Pancreas (tissue), 10 donors: ENCODE results near the gene ADAMTS15. TPM values are rescaled to one million over a fixed set of nuclear protein-coding genes. Genes with fewer than 3 reads are reported as not detected.

Experiments used
- ATAC-seq, 4 donors: fragments of 200-7000 bp; cut with Tn5 transposase; one replicate each; pipeline versions ENCODE4 v1.8.0 to v1.9.1; 2020; ENCODE audit warnings: mild to moderate bottlenecking in 4 of 4, moderate library complexity in 4 of 4
- DNase-seq, 6 donors: peaks; one replicate each; pipeline ENCODE4 v3.0.0-alpha.2; 2020
- FAIRE-seq: peaks from 2 replicates; lab custom pipeline; 2012; peaks lifted over from hg19 to GRCh38; lab: Jason Lieb, UNC
- H3K27ac ChIP-seq, 4 donors: fragments of 200-600 bp; sonication (generic); 1 replicate in 3 of 4; 2 replicates in 1 of 4; pipeline versions ENCODE4 v1.5.0 to v1.8.0; 2020
- H3K27me3 ChIP-seq, 4 donors: fragments of 200-600 bp; one replicate each; pipeline ENCODE4 v1.8.0; 2021
- H3K36me3 ChIP-seq, 3 donors: fragments of 200-600 bp; sonication (generic) in 1 of 3; one replicate each; pipeline versions ENCODE4 v1.5.0 to v1.8.0; 2020 to 2021
- H3K4me1 ChIP-seq, 3 donors: fragments of 200-600 bp; one replicate each; pipeline ENCODE4 v1.8.0; 2021
- H3K4me3 ChIP-seq, 4 donors: fragments of 200-600 bp; sonication (generic) in 2 of 4; one replicate each; pipeline versions ENCODE4 v1.5.0 to v1.8.0; 2020 to 2021
- H3K9me3 ChIP-seq, 4 donors: fragments of 200-600 bp; one replicate each; pipeline ENCODE4 v1.8.0; 2021
- WGBS, 2 donors: extraction: QIAGEN DNeasy Blood & Tissue Kit; methylation state at CpG; one replicate each; pipeline ENCODE4 v1.1.7; 2013; 5-methylcytosine and 5-hydroxymethylcytosine counted together
- intact Hi-C, 3 donors: fragments of 100-400 bp; cut with DNase I; formaldehyde crosslinking; loops; one replicate each; pipeline versions ENCODE4 v1.11.1 to v1.14.2; 2022
- polyA plus RNA-seq, 2 donors: library from polyadenylated mRNA; stranded (reverse); fragments of 200-250 nt; gene quantifications; one replicate each; pipeline ENCODE4 v1.2.3, GENCODE V29; 2013
- total RNA-seq, 6 donors: library from RNA; stranded (reverse); fragmentation: NEBNext Ultra II Directional in 4 of 6; extraction: Animal tissue kit (Norgen Biotek cat#: 25700) in 4 of 6; gene quantifications; one replicate each; pipeline versions ENCODE4 v1.2.1 to v1.2.4, GENCODE V29; 2021 to 2023
- TF ChIP-seq, protein P1 (sequence below), 4 donors: fragments of 200-600 bp; sonication (generic) in 3 of 4; IDR thresholded peaks; one replicate each; pipeline versions ENCODE4 v1.5.0 to v1.8.0; 2021; ENCODE audit warnings: antibody characterized with exemption in 4 of 4
- donor health status: healthy with polysubstance abuse.
- donor health status: DM: no; HTN: no; CAD: no; lungs with moderate emphysema.
- donor health status: DM: no; HTN: no; CAD: no.
- donor health status: control.
- donor health status: control.
- donor health status: Bipolar disorder and iron deficiency.
- donor health status: DM: yes; HTN: yes; CAD: no.
- donor health status: DM: no; HTN: no; CAD: no.
- donor health status: DM: no; HTN: no; CAD: no.
- donor health status: DM: yes; HTN: yes; CAD: no.

Gene ADAMTS15
- total and polyA plus RNA-seq, 8 donors = 0.14 to 1.2 (median 0.78) TPM

DNA sequence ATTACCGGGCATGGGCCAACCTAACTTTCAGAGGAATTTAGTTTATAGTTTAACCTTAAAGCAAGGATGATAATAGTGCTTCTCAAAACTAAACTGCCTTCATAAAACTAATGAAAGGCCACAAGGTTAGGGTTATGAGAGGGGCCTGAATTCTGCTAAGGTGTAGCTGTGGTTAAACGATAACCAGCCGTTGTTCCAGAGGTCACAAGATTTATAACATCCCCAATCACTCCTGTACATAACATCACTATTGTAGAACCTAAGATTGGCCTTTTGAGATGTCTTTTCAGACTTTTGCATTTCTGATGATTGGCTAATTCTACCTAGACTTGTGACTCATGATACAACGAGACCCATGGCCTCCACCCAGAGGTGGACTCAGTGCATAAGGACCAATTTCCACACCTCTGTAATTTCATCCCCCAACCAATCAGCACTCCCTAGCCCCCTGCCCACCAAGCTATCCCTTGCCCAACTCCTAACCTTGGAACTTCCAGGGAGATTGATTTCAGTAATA is 69.8 kb downstream of the ADAMTS15 start:
- DNase-seq (no peak), FAIRE-seq (no peak), ATAC-seq (no peak)
- H3K36me3 ChIP-seq = no peaks in the 10 kb centered on the region
- WGBS, 2 donors = 83 to 92% methylated on average over 4 of the region's 4 CpGs
- TF ChIP-seq, protein P1, sequence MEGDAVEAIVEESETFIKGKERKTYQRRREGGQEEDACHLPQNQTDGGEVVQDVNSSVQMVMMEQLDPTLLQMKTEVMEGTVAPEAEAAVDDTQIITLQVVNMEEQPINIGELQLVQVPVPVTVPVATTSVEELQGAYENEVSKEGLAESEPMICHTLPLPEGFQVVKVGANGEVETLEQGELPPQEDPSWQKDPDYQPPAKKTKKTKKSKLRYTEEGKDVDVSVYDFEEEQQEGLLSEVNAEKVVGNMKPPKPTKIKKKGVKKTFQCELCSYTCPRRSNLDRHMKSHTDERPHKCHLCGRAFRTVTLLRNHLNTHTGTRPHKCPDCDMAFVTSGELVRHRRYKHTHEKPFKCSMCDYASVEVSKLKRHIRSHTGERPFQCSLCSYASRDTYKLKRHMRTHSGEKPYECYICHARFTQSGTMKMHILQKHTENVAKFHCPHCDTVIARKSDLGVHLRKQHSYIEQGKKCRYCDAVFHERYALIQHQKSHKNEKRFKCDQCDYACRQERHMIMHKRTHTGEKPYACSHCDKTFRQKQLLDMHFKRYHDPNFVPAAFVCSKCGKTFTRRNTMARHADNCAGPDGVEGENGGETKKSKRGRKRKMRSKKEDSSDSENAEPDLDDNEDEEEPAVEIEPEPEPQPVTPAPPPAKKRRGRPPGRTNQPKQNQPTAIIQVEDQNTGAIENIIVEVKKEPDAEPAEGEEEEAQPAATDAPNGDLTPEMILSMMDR (IDR thresholded peaks at IDR 0.05) = no peak
- H3K9me3 ChIP-seq = no peaks in the 10 kb centered on the region
- peaks cover 5 to 14% (median 5%) of the 10 kb centered on the region in 3 donors for H3K4me1 ChIP-seq
- H3K4me3 ChIP-seq = no peak overlapping the region
- no peak overlapping the region for H3K27ac ChIP-seq
- intact Hi-C loops = no loop called here
- no peaks in the 10 kb centered on the region for H3K27me3 ChIP-seq

DNA sequence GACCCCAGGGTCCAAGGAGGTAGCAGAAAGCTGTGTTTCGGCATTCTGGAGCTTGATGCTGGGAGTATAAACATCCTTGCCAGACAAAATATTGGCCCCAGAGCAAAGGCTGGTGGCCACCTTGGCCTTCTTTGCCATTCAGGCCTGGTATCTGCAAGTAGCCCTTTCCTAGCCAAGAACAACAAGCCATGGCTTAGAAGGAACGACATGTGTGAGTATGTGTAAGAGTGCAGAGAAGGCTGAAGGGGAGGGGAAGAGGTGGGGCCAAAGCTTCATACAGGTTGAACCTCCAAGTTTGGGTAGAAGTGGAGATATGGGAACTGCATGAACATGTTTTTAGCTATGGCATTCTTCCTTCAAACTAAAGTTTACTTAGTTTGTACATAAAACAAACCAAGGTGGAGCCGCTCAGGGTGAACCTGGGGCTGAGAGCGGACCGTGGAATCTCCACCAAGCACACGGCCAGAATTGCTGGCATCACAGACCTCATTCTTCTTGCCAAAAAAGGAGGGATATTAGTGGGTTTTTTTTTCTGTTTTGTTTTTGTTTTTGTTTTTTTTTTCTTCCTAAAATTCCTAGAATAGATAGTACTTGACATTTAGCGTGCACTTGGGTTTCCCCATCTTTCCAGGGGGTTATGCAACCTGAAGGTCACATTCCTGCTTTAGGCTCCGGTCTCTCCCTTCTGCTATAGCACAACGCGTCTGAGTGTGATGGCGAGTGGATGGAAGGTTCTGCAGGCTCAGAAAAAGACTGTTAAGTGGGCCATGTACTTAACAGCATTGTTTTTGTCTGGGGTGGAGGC is 70.9 kb downstream of the ADAMTS15 start:
- TF ChIP-seq, protein P1 (IDR thresholded peaks at IDR 0.05) = no peak
- Histone ChIP-seq H3K4me1 (peaks cover 5 to 14% (median 5%) of the 10 kb centered on the region in 3 donors), H3K36me3 (no peaks in the 10 kb centered on the region), H3K9me3 (no peaks in the 10 kb centered on the region), H3K27me3 (no peaks in the 10 kb centered on the region), H3K27ac (peak overlapping the region in 1 of 4 donors; percentile 17), H3K4me3 (no peak overlapping the region)
- ATAC-seq = peak; percentile 22 to 85 (median 50)
- peak in 2 of 6 donors; percentile 36 to 46 for DNase-seq
- intact Hi-C loops = no loop called here
- FAIRE-seq = no peak
- WGBS, 2 donors = 66 to 81% methylated on average over 11 of the region's 11 CpGs

DNA sequence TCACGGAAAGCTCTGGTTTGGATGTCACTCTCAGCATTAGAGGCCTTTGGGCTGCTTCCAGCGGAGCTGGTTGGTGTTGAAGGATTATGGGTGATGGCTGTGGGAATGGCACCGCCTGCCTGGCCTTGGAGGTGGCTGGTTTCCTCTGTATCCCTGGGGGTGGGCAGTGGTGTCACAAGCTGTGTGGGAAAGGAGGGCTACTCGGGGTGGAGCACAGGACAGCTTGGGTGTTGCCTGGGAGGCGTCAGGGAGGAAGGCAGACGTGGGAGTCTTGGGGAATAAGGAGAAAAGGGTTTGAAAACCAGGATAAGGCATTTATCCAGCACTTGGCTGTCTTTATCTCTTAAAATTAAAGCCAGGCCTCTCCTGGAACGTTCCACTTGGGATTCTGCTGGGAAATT is 71.8 kb downstream of the ADAMTS15 start:
- Histone ChIP-seq H3K4me1 (peaks cover 5 to 14% (median 5%) of the 10 kb centered on the region in 3 donors), H3K4me3 (no peak overlapping the region), H3K27ac (peak overlapping the region in 3 of 4 donors; percentile 9 to 18 (median 17)), H3K36me3 (no peaks in the 10 kb centered on the region), H3K27me3 (no peaks in the 10 kb centered on the region), H3K9me3 (no peaks in the 10 kb centered on the region)
- FAIRE-seq (no peak), ATAC-seq (peak; percentile 42 to 80 (median 66)), DNase-seq (peak in 5 of 6 donors; percentile 33 to 81 (median 65))
- intact Hi-C loops = no loop called here
- TF ChIP-seq, protein P1 (IDR thresholded peaks at IDR 0.05) = no peak
- 40 to 59% methylated on average over 7 of the region's 7 CpGs for WGBS, 2 donors

DNA sequence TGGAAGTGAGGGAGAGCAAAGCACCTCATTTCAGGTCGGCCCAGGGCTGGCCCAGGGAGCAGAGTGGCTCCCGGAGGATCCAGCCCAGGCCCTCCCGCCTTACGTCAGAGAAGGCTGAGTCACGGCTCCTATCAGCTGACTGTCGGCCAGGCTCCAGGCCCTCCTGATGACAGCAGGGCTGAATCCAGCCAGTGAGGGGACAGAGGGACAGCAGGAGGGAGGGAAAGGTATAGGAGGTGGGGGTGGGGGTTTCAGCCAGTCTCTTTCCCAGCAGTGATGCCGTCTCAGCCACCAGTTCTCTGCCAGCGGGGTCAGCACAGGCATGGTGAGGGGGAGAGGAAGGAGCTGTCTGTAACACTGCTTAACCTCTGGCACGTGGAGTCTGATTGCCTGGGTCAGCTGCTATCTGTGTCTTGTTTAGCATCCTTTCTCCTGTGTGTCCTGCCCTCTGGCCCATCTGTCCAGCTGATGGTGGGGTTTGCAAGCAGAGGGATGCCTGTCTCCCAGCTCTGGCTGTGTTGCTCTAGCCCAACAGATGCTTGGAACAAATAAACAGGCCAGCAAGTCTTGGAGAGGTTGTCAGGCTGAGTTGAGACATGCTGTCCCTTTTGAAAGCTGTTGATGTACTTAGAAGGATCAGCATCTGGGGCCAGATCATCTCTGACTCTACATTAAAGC is 74.0 kb downstream of the ADAMTS15 start:
- ATAC-seq = peak; percentile 83 to 96 (median 89)
- peaks cover 5 to 14% (median 5%) of the 10 kb centered on the region in 3 donors for H3K4me1 ChIP-seq
- H3K4me3 ChIP-seq = no peak overlapping the region
- H3K27ac ChIP-seq = peak overlapping the region in 1 of 4 donors; percentile 13
- H3K36me3 ChIP-seq = no peaks in the 10 kb centered on the region
- TF ChIP-seq, protein P1 (IDR thresholded peaks at IDR 0.05) = no peak
- WGBS, 2 donors = 52 to 60% methylated on average over 9 of the region's 9 CpGs
- intact Hi-C loops = no loop called here
- H3K27me3 ChIP-seq = no peaks in the 10 kb centered on the region
- no peak for FAIRE-seq
- no peaks in the 10 kb centered on the region for H3K9me3 ChIP-seq
- peak; percentile 68 to 90 (median 80) for DNase-seq
